ENCODE results near the gene UBE2C.

GRCh38 chr20:45861221-45862075, 49.0 kb downstream of the UBE2C start:
- TF ChIP-seq CTCF (IDR thresholded peaks at IDR 0.05; ENCODE audit: poor library complexity): no peak
- TF ChIP-seq EZH2 (IDR thresholded peaks at IDR 0.05; ENCODE audit: borderline replicate concordance): no peak

All from hepatocyte (in vitro differentiated cells).